HG03575 (cell line): ENCODE measurements around the gene GPR132.
"Not testable (repeated sequence)": the region's sequence is repeated elsewhere in the genome, so short reads cannot be mapped to it uniquely, and the experiment has no call there.

Source experiments
- ATAC-seq: cut with Tn5 transposase; IDR thresholded peaks from one replicate; pipeline ENCODE4 v1.9.1; 2021; ENCODE audit not compliant: unreplicated experiment, insufficient number of reproducible peaks, low FRiP score; ENCODE audit errors: extremely low read depth

Gene GPR132

DNA sequence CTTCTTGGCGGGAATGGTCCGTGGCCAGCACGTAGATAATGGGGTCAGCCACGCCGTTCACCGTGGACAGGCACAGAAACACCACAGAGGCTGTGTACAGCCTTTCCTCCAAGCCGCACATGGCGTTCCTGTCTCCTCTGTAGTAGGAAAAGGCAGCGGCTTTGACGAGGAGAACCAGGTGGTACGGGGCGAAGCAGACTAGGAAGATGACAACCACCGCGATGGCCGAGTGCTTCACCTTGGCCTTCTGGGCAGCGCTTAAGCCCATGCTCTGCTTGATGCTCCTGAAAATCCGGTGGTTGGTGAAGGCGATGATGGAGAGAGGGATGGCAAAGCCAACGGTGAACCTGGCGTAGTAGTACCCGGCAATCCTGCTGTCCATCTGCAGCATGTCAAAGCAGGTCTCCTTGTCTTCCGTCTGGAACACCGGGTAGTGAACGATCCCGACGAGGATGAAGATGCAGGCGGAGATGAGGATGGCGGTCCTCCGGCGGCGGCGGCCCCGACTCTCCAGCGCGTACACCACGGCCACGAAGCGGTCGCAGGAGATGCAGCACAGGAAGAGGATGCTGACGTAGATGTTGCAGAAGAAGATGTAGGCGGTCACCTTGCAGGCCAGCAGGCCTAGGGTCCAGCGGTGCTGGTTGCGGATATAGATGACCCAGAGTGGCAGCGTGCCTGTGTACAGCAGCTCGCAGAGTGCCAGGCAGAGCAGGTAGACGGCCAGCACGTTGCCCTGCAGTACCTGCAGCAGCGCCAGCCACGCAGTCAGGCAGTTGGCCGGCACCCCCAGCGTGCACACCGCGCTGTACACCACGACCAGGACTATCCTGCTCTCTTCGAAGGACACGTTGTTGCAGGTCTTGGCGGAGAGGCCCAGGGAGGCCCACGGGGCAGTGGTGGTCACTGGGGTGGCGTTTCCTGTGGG lies 13.8 kb downstream of the GPR132 start:
- no peak for ATAC-seq

DNA sequence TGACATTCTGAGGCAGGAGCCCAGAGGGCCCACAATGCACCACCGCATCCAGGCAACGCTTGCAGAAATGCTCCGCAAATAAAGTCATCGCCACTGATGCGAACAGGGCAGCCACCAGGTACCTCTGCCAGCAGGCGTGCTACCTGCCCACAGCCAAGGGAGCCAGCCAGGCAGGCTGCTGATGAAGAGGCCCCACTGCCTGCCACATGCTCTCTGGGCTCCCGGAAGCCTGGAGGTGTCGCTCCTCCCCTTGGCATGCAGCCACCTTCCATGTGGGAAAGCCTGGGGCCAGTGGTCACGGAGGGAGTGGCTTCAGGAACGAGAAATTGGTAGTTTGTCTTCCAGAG lies 14.7 kb downstream of the GPR132 start:
- no peak for ATAC-seq

DNA sequence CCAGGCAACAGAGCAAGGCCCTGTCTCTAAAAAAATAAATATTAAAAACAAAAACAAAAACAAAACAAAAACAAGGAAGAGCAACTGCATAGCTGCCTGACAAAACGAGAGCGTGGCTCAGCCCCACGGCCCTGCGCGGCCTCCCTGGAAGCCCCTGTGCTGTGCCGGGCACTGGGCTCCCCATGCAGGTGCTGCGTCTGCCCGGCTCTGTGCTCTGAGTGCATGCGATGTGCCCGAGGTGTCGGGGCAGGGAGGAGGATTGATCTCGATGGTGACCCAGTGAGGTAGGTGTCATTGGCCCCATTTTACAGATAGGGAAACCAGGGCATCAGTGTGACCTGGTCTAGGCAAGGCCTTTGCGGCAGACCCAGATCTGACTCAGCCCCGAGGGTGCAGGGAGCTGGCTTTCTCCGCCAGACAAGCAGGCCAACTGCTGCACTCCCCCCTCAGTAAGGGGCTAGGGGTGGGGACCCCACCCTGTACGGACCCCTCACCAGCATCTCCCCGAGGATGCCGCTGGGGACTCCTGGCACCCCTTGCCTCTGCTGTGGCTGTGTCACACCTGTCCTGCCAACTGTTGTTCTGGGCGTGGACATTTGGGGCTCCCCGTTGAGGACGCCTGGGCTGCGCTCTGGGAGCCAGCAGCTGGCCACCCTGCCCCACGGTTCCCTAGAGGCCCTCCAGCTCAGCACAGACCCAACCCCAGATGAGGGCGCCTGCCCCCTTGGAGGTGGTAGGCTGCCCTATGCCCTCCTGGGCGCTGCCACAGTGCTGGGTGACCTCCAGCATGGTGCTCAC lies 15.3 kb downstream of the GPR132 start:
- no peak for ATAC-seq

DNA sequence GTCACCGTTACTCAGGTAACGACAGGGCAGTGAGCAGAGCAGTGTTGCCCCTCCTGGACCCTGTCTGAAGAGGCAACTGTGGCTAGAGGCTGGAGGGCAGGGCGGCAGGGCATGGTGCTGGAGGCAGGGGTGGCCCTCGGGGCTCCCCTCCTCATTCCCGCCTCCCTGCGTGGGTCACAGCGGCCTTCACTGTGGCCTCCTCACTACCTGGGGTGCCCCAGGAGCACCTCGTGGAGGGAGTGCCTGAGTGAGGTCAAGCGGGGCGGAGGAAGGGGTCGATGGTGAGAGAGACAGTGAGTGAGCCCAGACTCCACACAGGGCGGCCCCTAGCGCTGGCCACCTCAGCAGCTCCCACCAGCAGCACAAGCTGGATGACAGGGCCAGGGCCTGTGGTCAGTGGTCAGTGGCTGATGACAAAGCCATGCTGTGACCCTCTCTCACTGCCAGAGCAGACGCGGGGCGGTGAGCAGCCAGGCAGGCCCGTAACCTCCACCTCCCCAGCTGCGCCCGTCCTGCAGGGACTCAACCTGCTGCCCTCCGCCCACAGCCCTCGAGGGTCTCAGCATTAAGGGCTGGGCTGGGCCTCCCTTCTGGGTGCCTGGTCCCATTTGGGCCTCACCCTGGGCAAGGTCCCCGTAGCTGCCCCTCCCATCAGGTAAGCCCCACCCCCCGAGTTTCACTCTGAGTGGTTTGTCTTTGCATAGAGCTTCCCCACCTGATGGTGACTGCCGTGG lies 17.8 kb downstream of the GPR132 start:
- ATAC-seq = no peak

DNA sequence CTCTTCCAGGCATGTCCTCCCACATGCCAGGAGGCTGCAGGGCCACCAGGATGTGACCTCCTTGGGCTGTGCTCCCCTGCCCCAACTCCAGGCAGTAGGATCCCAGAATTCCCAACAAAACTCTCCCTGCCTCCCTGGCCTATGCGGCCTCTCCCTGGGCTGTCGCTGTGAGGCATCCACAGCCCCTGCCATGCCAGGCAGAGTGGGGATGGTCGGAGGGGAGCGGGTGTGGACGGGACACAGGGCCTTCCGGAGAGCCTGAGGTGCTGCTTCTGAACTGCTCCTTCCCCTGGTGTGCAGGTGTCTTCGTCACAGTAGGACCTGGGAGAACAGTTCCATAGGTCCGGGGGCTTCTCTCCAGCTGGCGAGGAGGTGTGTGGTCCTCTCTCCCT lies 18.3 kb downstream of the GPR132 start:
- ATAC-seq = no peak

DNA sequence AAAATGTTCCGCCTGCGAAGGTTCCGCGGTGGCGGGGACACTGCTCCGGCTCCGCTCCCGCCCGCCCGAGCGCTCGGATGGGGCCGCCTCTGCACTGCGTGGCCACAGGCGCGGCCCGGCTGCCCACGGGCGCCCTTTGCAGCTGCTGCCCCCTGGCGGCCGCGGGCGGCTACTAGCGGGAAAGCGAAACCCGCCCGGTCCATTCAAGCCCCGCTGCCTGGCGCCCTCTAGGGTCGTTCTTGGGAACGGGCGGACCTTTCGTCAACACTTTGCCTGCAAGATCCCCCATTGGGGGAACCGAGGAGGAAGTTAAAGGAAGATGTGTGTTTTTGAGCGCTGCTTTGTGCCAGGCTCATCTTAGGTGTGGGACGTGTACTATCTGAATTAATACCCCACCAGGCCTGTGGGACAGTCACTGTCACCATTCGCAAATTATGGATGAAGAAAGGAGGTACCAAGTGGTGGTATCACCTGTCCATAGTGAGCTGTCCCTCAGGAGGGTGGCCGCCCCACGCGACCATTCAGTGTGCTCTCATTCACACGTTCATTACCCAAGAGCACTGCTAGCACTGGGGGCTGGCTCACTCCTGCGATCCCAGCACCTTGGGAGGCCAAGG lies 19.4 kb downstream of the GPR132 start:
- ATAC-seq = no peak

DNA sequence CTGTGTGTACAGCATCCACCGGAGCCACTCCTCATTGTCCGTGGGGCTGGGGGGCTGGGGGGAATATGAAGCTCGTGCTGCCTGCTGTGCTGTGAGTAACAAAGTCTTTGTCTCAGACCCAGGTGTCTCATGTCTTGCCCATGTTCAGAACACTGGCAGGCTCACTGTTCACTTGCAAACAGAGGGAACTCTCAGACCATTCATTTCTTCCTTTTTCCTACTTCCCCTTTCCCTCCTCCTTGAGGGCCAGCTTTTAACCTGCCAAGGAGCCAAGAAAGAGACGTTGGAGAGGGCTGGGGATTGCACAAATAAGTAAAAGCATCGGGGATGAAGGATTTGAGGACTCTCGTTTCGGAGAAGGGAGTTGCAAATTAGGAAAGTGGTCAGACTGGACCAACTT lies 21.6 kb downstream of the GPR132 start:
- ATAC-seq = no peak

DNA sequence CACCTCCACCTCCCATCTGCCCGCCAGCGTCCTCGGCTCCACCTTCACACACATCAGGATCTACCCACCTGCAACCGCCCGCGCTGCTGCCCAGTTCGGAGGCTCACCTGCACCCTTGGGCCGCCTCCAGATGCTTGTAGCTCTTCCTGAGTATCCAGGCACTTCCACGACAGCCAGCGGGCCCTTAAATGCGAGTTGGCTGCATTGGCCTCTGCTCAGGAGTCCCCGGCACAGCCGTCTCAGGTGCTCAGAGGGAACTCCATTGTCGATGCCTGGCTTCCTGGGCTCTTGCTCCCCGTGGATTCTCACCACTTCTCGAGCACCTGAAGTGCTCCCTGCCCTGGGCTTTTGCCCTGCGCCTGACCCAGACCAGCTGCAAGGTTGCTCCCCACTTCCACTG lies 22.4 kb downstream of the GPR132 start:
- no peak for ATAC-seq

DNA sequence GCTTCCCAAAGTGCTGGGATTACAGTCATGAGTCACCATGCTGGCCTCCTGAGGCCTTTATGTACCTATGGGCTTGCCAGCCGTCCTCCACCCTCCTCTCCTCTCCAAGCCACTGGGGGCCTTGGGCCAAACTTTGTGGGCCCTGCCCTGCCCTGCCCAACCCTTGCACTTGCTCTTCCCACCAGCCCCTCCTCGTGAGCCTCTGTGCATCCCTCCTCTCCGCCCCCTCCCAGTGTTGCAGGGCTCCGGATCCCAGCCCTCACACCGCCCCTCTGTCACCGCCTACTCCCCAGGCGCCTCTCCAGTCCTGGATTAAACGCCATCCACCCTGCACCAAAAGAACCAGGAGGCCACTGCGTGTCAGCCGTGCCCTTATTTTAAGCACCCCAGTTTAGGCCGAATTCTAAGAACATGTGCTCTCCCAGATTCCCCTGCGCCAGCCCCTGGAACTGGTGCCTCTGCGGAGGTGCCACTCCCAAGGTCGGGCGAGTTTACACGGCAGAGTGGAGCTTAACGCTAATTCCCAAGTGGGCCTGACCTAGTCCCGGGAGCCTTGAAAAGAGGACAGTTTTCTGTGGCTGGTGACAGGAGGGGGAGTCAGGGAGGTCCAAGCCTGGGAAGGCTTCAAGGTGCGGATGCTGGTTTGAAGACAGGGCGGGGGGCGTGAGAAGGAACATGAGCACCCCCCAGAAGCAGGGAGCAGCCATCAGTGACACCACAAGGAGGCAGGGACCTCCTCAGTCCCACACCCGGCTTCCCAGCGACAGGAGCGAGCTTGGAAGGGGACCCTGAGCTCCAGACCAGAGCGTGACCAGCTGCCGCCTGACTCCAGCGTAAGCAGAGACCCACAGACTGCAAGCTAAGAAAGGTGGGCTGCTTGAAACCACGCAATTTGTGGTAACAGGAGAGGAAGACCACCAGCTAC lies 23.1 kb downstream of the GPR132 start:
- ATAC-seq = no peak

DNA sequence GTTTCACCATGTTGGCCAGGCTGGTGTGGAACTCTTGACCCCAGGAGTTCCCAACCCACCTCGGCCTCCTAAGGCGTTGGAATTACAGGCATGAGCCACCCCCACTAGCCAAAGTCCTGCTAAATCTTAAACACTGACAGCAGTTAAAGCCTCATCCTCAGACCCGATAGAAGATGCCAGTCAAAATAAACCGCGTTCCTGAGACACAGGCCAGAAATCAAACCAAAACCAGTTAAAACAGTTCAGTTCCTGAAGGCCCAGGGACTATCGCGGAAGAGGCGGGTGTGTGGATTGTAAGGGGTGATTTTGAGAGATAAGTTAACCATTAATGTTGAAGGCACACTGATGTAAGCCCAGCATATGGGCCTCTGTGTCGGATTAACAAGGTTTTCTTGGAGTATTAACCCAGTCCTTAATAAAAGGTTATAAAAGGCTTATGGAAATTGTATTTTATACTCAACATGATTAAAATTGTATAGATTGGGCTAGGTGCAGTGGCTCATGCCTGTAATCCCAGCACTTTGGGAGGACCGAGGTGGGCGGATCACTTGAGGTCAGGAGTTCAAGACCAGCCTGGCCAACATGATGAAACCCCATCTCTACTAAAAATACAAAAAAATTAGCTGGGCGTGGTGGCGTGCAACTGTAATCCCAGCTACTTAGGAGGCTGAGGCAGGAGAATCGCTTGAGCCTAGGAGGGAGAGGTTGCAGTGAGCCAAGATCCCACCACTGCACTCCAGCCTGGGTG lies 25.6 kb downstream of the GPR132 start:
- no peak for ATAC-seq

DNA sequence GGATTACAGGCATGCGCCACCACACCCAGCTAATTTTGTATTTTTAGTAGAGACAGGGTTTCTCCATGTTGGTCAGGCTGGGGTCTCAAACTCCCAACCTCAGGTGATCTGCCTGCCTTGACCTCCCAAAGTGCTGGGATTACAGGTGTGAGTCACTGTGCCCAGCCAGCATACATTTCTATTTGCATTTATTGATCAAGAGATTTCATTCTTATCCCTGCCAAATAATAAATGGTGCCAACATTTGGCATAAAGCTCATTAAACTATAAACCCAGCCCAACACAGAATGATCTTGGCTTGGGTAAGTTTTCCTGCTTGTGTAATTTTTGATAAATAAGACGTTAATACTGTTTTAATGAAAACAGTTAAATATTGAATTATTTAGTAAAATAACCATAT lies 29.6 kb downstream of the GPR132 start:
- ATAC-seq = not testable (repeated sequence)

DNA sequence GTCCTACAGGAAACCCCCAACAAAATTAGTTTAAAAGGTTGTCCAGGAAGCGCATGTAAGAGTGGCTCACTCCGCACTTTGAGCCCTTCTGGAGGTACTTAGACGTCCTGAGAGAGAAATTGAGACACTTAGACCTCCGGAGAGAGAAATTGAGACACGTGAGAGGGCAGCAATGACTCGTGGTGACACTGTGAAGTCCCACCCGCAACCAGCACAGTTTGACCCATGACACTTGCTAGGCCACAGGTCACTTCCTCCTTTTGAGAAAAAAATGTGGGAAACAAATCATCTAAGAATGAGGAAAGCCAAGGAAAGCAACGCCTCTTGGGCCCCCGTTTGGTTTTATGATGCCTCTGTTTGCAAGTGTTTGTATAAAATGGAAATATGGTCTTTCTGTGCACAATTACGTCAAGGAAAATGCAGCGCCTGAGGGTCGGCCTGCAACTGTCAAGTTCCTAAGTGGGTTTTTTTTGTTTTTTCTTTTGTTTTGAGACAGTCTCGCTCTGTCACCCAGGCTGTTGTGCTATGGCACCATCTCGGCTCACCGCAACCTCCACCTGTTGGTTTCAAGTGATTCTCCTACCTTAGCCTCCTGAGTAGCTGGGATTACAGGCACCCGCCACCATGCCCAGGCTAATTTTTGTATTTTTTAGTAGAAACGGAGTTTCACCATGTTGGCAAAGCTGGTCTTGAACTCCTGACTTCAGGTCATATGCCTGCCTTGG lies 30.8 kb downstream of the GPR132 start:
- ATAC-seq = no peak

DNA sequence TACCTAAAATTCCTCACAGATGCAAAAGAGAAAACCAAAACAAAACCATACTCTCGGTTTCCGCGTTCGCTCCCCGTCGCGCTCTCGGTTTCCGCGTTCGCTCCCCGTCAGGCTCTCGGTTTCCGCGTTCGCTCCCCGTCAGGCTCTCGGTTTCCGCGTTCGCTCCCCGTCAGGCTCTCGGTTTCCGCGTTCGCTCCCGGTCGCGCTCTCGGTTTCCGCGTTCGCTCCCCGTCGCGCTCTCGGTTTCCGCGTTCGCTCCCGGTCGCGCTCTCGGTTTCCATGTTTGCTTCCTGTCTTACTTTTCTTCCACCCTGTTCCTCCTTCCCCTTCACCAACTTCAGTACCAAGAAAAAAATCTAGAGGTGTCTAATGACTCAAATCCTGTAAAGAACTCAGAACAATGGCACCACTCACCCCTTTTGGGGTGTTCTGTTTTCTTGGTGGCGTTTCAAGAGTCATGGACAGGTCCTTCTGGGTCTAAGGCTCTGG lies 31.8 kb downstream of the GPR132 start:
- ATAC-seq = not testable (repeated sequence)

DNA sequence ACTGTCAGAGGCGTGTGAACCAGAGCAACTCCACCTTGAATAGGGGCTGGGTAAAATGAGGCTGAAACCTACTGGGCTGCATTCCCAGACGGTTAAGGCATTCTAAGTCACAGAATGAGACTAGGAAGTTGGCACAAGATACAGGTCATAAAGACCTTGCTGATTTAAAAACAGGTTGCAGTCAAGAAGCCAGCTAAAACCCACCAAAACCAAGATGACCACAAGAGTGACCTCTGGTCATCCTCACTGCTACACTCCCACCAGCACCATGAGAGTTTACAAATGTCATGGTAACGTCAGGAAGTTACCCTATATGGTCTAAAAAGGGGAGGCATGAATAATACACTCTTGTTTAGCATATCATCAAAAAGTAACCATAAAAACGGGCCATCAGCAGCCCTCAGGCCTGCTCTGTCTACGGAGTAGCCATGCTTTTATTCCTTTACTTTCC lies 32.8 kb downstream of the GPR132 start:
- not testable (repeated sequence) for ATAC-seq

DNA sequence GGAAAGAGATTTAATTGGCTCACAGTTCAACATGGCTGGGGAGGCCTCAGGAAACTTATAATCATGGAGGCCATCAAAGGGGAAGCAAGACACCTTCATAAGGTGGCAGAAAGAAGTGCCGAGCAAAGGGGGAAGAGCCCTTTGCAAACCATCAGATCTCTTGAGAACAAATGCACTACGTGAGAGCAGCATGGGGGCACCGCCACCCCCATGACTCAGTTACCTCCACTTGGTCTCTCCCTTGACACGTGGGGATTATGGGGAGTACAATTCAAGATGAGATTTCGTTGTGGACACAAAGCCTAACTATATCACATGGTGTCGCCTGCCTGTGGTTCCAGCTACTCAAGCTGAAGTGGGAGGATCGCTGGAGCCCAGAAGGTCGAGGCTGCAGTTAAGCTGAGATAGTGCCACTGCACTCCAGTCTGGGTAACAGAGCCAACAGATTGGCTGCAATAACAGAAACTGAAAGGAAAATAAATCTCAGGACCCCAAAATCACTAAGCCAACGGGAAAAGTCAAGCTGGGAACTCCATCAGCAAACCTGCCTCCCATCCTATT lies 34.3 kb downstream of the GPR132 start:
- no peak for ATAC-seq

DNA sequence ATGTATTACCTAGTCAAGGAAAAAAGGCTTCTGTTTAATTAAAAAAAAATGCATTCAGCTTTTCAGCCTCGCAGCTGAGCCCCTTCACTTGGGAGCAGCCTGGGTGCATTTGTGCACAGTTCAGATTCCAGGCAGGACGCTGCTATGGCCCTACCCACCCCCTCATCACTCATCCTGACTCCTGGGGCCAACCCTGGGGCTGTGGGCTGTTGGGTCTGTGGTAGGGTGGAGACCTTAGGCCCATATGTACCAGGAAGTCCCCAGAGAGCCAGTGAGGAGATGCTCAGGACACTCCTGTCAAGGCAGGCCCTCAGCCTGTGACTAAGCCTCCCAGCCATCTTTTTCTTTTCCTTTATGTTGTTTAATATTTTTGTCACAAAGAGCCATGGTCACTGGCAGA lies 35.0 kb downstream of the GPR132 start:
- no peak for ATAC-seq
